NCI-H2029 (cell line): ENCODE results near the gene POFUT2.
"Not testable (repeated sequence)": the region's sequence is repeated elsewhere in the genome, so short reads cannot be mapped to it uniquely, and the experiment has no call there.

Experiments used
- DNase-seq: peaks from one replicate; lab custom pipeline; 2025; lab: John Stamatoyannopoulos, UW

The POFUT2 gene

GRCh38 chr21:45309987-45310381, 22.3 kb upstream of the POFUT2 start:
- no peak for DNase-seq

GRCh38 chr21:45309069-45309986, 21.6 kb upstream of the POFUT2 start:
- DNase-seq: no peak

GRCh38 chr21:45308194-45309068, 20.7 kb upstream of the POFUT2 start:
- no peak for DNase-seq

GRCh38 chr21:45307597-45308158, 20.0 kb upstream of the POFUT2 start:
- DNase-seq: not testable (repeated sequence)

GRCh38 chr21:45306832-45307571, 19.3 kb upstream of the POFUT2 start:
- DNase-seq: no peak

GRCh38 chr21:45306453-45306831, 18.7 kb upstream of the POFUT2 start:
- DNase-seq: no peak

- no peak for DNase-seq
These were observed 18.1 kb upstream of the POFUT2 start for GRCh38 chr21:45305836-45306235.

GRCh38 chr21:45304945-45305344, 17.2 kb upstream of the POFUT2 start:
- DNase-seq: no peak

GRCh38 chr21:45304476-45304830, 16.8 kb upstream of the POFUT2 start:
- DNase-seq: no peak

- DNase-seq: no peak
These were observed 16.2 kb upstream of the POFUT2 start for GRCh38 chr21:45303751-45304475.

- no peak for DNase-seq
These were observed 15.5 kb upstream of the POFUT2 start for GRCh38 chr21:45303091-45303615.

GRCh38 chr21:45302082-45303061, 14.7 kb upstream of the POFUT2 start:
- no peak for DNase-seq

- DNase-seq: no peak
These were observed 13.9 kb upstream of the POFUT2 start for GRCh38 chr21:45301521-45302081.

GRCh38 chr21:45300786-45301520, 13.3 kb upstream of the POFUT2 start:
- no peak for DNase-seq

- no peak for DNase-seq
These were observed 12.4 kb upstream of the POFUT2 start for GRCh38 chr21:45299864-45300785.

- DNase-seq: no peak
These were observed 11.6 kb upstream of the POFUT2 start for GRCh38 chr21:45299026-45299863.

- DNase-seq: no peak
These were observed 10.2 kb upstream of the POFUT2 start for GRCh38 chr21:45297869-45298268.
